GM21723 (cell line): ENCODE results near the gene L3MBTL2.

Experiments used
- ATAC-seq: cut with Tn5 transposase; IDR thresholded peaks from one replicate; pipeline ENCODE4 v1.9.1; 2021; ENCODE audit warnings: mild to moderate bottlenecking, moderate library complexity; ENCODE audit not compliant: unreplicated experiment

L3MBTL2 gene

DNA sequence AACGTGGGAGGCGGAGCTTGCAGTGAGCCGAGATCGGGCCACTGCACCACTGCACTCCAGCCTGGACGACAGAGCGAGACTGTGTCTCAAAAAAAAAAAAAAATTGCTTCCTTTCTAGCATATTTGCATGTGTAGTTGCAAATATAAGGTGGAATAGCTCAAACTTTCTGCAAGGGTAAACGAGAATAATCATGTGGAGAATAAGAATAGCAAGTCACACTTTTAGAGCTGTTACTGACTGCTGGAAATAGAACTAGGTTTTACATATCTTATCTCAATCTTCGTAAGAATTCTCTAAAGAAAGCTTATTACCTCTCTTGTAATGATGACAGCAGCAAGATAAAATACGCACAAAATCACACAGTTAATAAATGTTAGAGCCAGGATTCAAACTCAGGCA, 1.6 kb downstream of the L3MBTL2 start:
- ATAC-seq: no peak

DNA sequence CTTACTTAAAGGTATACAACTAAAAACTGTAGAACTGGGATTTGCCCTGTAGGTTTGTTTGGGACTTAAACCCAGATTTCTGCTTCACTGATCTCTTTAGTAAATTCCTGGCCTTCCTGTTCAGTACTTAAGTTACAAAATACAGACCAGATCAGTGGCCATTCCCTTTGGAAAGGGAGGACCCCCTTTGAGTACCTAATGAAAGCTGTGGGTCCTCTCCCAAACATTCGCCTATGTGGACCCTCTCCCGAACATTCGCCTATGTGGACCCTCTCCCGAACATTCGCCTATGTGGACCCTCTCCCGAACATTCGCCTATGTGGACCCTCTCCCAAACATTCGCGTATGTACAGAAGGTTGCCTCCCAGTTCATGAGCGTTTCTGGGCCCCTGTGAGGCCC, 10.3 kb downstream of the L3MBTL2 start:
- ATAC-seq: no peak

DNA sequence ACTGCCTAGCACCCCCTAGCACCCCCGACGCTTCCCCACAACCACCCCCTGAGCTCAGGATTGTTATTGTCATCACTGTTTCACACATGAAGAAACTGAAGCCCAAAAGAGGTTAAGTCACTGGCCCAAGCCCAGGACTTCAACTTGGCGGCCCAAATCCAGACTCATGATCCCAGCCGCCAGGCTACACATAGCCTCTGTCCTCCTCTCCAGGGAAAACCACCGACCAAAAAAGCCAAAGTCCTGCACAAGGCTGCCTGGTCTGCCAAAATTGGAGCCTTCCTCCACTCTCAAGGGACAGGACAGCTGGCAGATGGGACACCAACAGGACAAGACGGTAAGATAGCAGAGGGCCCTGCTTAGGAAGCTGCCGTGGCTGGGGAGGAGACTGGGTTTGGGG, 10.8 kb downstream of the L3MBTL2 start:
- ATAC-seq: no peak

DNA sequence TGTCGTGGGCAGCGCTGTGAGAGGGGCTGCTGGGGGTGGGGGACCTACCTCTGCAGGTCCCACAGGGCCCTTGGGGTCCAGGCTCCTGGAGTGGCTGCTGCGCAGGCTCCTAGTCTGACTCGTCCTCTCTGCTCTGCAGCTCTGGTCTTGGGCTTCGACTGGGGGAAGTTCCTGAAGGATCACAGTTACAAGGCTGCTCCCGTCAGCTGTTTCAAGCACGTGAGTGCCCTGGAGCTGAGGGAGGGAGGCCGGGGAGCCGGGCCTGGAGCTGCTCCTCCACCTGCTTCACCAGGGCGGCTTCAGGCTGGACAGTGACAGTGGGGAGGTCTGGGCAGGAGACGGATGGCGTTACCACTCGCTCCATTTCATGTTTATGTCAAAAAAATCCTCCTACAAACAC, 11.9 kb downstream of the L3MBTL2 start:
- no peak for ATAC-seq

DNA sequence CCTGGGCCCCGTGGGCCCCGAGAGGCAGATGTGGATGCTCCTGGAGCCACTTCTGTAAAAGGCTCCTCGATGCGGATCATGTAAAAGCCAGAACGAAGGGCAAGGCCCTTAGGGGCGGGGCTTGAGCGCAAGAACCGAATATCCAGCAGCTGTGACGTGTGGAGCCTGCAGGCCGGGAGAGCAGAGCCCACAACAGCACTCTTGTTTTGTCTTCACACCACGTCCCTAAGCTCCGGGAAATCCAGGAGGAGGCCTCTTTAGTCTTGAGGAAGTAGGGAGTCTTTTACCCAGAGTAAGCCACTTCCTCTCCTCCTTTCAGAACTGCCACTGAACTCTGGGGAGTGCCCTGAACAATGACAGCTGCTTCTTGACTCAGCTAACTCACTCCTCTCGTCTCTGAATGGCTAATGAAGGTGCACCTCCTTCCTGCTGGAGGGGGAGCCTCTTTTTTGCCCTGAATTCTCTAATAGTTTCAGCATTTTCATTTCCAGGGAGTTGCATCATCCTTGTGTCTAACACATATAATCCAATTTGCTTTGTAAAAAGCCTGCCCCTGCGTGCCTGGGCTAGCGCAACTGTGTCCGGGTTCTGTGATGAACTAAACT, 12.5 kb downstream of the L3MBTL2 start:
- ATAC-seq: peak; percentile 76

DNA sequence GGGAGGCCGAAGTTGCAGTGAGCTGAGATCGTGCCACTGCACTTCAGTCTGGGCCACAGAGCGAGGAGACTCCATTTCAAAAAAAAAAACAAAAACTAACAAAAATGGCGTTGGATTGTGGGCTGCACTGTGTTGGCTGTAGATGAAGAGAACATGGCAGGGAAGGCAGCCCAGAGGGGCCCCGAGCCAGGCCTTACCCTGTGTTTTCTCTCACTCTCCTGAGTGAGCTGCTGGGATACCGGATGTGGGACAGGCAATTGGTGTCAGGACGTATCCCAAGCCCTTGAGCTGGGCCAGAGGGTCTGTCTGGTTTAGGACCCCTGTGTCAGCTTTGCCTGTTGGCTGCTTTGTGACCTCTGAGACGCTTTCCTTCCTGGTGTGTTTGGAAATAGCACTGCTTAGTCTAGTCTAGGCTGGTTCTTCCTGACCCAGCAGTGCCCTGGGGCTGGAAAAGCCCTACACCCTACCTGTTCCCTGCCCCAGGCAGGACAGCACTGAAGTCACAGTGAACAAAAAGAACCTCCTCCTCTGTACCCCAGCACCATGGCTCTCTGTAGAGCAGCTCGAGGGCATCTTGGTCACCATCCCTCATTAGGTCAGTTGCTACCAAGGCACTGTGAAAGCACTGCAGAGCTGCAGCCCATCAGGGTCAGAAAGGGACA, 17.9 kb downstream of the L3MBTL2 start:
- no peak for ATAC-seq

DNA sequence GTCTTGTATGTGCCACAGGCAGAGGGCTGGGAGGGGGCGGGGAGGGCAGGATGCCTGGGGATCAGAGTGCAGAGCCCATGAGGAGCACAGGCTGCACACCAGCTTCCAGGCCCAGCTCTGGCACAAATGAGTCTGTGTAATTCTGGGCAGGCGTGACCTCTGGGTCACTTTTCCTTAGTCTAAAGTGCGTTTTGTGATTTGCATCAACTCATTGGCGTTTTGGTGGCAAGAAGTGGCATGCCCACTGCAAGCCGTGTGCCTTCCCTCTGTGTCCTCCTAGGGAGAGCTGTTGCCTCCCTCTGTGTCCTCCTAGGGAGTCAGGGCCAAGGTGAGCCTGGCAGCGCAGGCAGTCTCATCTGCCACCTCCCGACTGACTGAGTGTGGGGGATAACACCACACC, 18.4 kb downstream of the L3MBTL2 start:
- no peak for ATAC-seq

DNA sequence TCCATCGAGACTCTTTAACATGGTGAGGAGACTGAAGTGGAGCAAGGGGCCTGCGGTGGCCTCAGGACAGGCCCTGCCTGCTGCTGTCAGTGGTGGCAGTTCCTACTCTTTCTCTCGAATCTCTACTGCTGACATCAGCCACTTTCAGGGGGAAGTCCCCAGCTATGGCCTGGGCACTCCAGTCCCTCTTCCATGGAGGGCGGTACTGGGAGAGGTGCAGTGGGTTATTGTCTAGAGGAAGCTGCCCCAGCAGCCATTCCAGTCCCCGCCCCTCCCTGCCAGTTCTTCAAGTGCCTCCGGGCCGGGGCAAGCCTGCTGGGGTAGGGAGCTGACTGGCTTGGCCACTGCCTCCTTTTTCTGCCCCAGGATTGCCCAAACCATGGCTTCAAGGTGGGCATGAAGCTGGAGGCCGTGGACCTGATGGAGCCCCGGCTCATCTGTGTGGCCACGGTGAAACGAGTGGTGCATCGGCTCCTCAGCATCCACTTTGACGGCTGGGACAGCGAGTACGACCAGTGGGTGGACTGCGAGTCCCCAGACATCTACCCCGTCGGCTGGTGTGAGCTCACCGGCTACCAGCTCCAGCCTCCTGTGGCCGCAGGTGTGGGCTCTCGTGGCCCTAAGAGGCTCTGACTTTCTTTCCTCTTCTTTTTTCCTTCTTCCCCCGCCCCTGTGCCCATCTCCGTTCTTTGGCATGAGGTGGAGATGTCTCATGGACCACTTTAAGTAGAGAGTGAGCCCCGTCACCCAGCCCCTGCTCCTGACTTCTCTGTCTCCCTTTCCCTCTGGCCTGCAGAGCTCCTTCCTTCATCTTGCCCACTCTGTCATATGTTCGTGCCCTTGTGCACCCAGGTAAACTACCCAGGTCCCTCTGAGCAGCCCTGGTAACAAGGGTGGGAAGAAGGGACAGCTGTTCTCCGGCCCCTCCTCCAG, 21.9 kb downstream of the L3MBTL2 start:
- no peak for ATAC-seq

DNA sequence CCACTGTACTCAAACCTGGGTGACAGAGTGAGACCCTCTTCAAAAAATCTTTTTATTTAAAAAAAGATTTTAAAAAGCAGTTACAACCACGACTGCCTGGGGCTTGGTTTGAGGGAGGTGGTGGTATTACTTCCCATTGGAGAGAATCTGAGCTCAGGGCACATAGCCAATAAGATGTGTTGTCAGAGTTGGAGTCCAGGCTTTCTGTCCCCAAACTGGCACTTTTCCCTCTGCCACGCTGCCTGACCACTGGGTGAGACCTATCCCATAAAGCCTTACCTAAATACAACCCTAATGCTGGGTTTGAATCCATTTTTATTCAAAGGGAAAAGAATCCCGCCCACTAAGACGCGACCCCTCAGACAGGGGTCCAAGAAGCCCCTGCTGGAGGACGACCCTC, 24.1 kb downstream of the L3MBTL2 start:
- no peak for ATAC-seq

DNA sequence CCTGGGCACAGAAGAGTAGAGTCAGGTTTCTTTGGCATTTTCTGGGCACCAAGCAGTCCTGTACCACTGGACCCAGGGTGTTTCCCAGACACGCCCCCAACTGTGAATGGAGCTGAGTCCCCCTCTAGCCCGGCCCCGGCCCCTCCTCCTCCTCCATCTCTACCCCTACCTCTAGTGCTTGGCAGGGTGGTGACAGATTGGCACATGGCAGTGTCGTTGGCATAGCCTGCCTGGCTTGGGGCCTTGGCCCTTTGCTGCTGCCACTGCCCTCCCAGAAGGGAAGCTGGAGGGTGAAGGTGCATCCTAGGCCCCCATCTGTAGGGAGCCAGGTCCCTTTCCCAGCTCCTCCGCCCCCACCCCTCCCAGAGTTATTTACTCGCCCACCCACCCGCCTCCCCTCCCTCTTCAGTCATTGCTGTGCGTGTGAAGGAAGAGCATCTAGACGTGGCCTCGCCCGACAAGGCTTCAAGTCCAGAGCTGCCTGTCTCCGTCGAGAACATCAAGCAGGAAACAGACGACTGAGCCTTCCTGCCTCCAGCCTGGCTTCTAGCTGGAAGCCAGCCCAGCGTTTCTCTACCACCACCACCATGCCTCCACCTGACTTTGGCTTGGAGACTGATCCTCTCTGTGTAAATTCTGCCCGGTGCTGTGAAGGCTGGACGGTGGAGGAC, 24.8 kb downstream of the L3MBTL2 start:
- ATAC-seq: no peak

DNA sequence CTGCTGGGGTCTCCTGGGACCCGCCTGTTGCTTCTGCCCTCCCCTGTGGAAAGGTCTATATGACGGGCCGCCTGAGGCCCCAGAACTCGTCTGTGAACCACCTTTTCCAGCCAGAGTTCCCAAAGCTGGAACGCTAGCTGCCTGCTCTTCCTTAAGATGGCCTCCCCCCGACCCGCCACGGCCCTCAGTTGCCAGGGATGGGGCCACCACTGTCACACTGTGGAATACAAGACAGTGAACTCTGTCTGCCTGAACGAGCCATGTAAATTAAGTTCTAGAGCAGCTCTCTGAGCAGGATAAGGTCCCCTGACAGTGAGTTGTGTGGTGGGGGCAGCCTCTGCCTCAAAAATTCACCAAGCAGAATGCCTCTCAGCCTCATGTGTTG, 25.3 kb downstream of the L3MBTL2 start:
- ATAC-seq: no peak

DNA sequence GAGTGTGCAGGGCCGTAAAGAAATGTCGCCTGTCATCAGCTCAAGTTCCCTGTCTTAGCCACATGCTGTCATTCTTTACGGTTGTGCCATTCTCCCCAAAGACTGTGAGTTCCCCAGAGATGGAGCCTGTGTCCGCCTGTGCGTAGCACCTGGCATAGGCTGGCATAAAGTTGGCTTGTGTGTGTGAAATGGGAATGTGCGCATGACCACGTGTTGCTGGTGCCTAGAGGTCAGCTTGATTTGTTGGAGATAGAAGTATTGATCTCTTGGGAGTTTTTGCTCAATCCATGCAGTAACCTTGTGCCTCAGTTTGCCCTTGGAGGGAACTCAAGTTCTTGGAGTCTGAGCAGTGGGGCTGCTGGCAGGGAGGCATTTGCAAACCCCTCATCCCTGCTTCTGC, 26.3 kb downstream of the L3MBTL2 start:
- no peak for ATAC-seq

DNA sequence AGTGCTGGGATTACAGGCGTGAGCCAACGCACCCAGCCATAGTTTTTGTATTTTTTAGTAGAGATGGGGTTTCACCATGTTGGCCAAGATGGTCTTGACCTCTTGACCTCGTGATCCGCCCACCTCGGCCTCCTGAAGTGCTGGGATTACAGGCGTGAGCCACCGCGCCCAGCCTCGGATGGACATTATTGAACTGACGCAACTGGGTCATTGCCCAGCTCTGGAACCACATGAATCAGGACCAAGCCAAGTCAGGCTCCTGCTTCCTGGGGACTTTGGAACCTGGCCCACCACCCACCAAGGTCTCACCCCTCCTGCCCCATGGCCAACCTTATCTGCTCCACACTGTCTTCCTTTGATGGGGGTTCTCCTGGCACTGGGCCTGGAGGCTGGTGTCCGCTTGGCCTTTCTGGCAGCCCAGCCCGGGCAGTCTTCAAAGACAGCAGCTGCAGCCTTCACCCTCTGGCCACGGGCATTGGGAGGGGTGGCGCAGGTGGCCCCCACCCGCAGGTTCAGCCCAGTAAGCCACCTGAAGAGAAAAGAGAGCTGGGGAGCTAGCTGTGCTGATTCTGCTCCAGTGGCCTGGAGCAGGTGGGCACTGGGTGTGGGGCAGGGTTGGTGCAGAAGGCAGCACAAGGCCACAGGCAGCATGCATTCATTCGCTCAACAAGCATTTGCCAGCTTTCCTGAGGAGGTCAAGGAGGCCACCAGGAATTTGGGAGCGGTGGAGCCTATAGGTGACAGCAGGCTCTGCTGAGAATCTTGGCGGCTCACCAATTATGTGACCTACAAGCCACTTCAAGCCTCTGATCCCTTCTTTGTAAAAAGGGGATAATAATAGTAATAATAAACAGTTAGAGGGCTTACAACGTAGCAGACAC, 29.9 kb downstream of the L3MBTL2 start:
- ATAC-seq: no peak

DNA sequence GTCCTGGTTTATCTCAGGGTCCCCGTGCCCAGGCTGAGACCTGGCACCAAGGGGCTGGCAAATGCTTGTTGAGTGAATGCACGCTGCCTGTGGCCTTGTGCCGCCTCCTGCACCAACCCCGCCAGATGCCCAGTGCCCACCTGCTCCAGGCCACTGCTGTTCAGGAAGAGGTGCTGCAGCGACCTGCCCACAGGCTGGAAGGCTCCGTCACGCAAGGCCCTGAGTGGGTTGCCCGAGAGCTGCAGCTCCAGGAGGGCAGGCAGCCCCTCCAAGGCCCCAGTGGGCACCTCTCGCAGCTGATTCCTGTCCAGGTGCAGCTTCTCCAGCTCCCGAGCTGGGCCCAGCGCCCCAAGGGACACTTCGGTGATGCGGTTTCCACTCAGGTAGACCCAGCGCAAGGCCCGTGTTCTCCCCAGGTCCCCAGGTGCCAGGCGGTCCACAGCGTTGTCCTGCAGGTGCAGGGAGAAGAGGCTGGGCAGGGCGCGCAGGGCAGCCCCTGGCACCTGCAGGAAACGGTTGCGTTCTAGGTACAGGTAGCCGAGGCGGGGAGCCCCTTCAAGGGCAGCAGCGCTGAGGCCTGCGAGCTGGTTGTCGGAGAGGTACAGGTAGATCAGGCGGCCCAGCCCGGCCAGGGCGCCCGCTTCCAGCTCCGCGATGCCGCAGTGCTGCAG, 32.1 kb downstream of the L3MBTL2 start:
- ATAC-seq: no peak

DNA sequence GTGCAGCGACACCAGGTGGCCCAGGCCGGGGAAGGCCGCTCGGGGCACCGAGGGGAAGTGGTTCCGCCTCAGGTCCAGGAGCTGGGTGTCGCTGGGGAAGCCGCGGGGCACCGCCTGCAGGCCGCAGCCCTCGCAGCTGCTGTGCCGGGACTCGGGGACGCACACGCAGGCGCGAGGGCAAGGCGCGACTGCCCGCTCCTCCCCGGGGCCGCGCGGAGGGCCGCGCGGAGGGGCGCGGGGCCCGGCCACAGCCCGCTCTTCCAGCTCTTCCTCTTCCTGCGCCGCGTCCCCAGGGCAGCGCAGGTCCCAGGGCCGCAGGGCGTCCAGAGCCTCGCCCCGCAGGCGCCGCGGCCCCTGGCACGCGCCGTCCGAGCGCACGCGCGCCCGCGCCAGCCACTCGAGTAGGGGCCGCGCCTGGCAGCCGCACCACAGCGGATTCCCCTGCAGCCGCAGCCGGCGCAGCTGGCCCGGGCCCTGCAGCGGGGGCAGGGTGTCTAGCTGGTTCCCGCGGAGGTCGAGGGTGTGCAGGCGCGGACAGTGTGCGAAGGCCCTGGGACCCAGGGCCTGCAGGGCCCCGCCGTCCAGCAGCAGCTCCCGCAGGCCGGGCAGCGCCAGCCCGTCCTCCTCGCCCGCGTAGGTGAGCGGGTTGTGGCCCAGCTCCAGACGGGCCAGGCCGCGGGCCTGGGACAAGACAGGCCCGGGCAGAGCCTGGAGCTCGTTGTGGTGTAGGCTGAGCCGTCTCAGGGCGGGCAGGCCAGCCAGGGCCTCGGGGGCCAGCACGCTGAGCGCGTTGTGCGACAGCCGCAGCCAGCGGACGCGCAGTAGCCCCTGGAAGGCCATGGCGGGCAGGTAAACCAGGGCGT, 32.8 kb downstream of the L3MBTL2 start:
- peak; percentile 77 for ATAC-seq

DNA sequence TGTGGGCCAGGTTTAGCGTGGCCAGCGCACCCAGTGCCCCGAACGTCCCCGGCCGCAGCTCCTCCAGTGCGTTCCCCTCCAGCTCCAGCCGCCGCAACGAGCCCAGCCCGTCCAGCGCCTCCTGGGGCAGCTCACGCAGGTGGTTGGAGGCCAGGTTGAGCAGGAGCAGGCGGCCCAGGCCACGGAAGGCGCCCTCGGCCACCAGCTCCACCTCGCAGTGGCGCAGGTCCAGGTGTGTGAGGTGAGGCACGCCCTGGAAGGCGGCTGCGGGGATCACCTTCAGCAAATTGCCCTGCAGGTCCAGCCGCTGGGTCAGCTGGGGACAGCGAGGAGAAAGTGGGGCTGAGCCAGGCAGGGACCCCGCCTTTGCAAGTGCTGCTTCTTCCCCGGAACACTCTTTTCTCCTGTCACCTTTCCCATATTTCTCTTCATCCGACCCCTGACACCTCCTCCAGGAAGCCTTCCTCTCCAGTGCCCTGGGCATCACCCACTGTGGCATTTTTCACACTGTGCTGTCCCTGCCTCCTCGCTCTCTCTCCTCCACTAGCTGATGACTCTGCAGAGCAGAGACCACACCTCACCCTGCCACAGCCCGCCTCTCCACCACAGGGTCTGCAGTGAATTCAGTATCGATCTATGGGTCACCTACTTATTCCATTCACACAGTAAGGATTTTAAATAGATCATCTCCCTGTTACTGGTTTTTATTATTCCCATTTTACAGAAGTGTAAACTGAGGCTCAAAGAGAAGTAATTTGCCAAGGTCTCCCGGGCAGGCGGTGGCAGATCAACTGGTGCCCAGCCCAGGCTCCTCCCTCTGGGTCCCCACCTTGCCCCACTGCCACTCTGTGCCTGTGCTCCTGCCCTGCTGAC, 33.7 kb downstream of the L3MBTL2 start:
- no peak for ATAC-seq

DNA sequence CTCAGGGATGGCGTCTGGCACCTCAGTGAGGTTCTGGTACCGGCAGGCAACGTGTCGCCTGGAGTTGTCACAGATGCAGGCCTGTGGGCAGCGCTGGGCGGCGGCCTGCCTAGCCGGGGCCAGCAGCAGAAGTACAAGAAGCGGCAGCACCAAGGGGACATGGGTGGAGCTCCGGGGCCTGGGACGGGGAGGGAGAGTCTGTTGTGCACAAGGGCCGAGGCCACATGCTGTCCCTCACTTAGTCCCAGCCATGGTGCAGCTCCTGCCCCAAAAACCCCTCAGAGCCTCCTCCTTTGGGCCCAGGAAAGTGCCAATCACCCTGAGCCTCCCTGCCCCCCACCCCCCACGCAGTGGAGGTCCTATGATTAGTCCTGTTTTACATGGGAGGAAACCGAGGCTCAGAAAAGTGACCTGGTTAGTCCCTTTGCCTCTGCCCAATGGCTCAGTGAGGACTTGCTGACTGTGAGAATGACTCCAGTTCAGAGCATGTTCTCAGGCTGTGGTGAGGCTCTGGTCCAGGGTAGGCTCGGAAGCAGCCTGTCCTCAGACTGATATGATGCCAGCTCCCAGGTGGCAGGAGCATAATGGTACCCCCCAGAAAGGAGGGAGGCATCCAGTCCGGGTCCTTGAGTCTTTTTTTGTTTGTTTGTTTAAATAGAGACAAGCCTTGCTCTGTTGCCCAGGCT, 34.5 kb downstream of the L3MBTL2 start:
- ATAC-seq: no peak
